22Rv1 (cell line): ENCODE data around the gene PLA2G2D.

Source experiments
- H3K27ac ChIP-seq: fragments of 450-650 bp; 2 replicates; pipeline ENCODE4 v1.5.1; 2017
- ZFX ChIP-seq: fragments of 450-650 bp; IDR thresholded peaks from 2 replicates; pipeline ENCODE4 v1.6.1; 2017; ENCODE audit warnings: antibody characterized with exemption, borderline replicate concordance
- TF ChIP-seq, protein P1 (sequence below): fragments of 450-650 bp; IDR thresholded peaks from 2 replicates; pipeline ENCODE4 v1.5.1; 2017; ENCODE audit warnings: mild to moderate bottlenecking

Gene PLA2G2D

DNA sequence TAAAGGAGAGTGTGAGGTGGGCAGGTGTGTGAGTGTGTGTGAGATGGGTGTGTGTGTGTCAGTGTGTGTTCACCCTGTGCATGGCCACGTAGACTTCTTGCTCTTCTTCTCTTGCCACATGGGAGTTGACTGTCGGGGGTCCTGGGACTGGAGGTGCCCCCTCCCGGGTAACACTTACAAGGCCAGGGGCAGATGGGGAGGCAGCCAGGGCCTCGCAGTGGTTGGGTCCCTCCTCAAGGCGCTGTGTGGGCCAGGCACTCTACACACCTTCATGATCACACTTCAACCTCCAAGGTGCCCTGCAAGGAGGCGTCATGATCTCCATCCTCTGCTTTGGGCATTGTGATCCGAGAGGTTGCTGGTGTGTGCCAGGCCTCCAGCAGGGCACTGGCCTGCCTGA lies 22.1 kb upstream of the PLA2G2D start:
- no peak overlapping the region for H3K27ac ChIP-seq
- TF ChIP-seq, protein P1, sequence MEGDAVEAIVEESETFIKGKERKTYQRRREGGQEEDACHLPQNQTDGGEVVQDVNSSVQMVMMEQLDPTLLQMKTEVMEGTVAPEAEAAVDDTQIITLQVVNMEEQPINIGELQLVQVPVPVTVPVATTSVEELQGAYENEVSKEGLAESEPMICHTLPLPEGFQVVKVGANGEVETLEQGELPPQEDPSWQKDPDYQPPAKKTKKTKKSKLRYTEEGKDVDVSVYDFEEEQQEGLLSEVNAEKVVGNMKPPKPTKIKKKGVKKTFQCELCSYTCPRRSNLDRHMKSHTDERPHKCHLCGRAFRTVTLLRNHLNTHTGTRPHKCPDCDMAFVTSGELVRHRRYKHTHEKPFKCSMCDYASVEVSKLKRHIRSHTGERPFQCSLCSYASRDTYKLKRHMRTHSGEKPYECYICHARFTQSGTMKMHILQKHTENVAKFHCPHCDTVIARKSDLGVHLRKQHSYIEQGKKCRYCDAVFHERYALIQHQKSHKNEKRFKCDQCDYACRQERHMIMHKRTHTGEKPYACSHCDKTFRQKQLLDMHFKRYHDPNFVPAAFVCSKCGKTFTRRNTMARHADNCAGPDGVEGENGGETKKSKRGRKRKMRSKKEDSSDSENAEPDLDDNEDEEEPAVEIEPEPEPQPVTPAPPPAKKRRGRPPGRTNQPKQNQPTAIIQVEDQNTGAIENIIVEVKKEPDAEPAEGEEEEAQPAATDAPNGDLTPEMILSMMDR = no peak
- TF ChIP-seq ZFX = no peak

DNA sequence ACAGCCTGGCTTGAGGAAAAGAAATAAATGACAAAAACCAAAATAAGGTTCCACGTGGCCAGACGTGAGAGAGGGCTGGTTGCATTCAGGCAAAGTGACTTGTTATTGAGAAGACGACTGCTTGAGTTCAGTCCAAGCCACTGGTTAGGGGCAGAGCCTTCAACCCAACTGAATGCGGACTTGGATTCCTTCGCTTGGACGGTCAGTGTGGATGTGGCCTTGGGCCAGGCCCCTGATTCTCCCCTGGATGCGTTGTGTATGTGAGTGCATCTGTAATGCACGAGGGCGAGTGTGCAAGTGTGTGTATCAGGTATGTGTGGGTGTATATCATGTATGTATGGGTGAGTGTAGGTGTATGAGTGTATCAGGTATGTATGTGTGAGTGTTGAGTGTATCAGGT lies 21.7 kb upstream of the PLA2G2D start:
- no peak overlapping the region for H3K27ac ChIP-seq
- TF ChIP-seq, protein P1 = no peak
- TF ChIP-seq ZFX = no peak

DNA sequence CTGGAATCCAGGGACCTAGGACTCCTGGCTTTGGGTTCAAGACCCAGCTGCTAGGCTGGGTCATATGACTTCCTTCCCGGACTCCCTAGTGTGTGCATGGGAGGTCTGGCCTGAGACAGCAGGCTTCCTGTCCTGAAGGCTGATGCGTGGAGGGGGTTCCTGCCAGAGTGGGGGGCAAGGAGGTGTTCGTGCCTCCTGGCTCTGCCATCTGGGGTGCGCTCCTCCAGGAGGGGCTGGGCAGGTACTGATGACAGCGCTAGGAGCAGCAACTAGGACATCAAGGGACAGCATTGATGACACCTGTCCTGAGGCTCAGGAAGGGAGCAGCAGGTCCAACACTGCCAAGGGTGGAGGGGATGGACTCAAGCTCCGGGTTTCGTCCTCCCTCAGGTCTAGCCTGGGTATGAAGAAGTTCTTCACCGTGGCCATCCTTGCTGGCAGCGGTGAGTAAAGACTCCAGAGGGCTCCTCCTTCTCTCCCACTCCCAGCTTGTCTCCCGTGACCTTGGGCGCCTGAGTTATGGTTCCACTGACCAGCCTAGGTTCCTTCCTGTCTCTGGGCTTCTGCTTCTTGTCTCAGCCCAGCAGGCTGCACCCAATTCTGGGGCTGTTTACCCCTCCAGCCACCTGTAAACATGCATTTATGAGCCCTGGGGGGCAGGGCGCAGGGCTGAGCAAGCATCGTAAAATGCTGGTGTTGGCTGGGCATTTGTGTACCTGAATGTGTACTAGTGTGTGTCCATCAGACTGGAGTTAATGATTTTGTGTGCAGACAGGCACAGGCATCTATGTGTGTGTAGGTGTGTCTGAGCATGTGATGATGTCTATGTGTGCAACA lies 20.7 kb upstream of the PLA2G2D start:
- H3K27ac ChIP-seq = no peak overlapping the region
- TF ChIP-seq, protein P1 = no peak
- no peak for TF ChIP-seq ZFX

DNA sequence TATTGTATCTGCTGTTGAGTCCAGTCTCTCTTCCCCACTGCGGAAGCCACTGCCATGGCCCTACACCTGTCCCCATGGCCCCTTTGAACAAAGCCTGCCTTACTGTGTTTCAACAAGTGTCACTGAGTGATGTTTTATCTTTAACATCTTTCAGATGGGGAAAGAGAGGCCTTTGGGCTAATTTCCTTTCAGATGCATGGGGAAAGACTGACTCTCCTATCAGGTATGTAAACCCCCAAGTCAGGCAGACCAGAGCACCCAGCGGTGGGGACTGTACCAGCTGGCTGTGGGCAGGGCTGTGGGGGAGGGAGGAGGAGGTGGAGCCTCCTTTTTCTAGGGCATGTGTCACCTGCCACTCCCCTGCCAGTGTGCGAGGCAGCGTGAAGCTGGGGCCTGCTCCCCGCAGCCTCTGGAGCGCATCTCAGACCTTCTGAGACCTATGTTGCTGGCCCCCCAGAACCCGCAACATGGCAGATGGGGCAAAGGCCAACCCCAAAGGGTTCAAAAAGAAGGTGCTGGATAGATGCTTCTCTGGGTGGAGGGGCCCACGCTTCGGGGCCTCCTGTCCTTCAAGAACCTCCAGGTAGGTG lies 19.7 kb upstream of the PLA2G2D start, which contains the start of gene PLA2G2F:
TSS of gene PLA2G2F (plus strand) at position 363 of the 590 bp plus-strand sequence. CDS start at position 468, 105 bp downstream.
- H3K27ac ChIP-seq = no peak within 1 kb of the TSS
- TF ChIP-seq, protein P1 = no peak
- no peak for TF ChIP-seq ZFX

DNA sequence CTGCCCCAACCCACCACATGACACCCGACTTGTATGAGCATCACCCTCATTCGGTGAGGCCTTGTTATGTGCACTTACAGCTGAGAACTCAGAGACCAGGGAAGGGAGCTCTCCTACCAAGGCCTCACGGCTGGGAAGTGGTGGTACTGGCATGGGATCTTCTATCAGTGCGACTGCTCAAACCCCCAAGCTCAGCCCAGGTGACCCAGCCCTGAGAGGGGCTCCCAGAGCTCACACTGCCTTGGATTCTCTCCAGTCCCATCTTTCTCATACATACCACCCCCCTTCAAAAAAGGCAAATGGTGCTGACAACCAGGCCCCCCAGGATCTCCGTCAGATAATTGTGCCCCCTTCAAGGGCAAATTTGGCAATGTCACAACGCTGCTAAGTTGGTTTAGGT lies 19.0 kb upstream of the PLA2G2D start:
- no peak overlapping the region for H3K27ac ChIP-seq
- TF ChIP-seq, protein P1 = no peak
- no peak for TF ChIP-seq ZFX

DNA sequence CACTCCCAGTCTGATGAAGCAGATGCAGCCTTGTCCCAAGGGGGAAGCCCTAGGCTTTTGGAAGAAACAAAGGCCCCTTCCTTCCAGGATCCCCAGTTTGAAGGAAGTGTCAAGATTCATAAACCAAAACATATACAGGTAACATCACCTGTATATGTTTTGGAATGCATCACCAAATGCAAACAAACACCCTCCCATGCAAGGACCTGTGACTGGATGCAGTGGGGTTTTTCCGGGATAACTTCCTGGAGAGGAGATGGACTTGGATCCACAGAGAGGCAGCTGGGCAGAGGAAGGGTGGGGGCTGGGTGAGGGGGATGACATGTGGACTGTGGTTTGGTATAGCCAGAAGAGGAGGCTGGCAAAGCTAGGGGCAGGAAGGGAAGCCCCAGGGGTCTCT lies 18.3 kb upstream of the PLA2G2D start:
- TF ChIP-seq, protein P1 = no peak
- no peak for TF ChIP-seq ZFX
- no peak overlapping the region for H3K27ac ChIP-seq

DNA sequence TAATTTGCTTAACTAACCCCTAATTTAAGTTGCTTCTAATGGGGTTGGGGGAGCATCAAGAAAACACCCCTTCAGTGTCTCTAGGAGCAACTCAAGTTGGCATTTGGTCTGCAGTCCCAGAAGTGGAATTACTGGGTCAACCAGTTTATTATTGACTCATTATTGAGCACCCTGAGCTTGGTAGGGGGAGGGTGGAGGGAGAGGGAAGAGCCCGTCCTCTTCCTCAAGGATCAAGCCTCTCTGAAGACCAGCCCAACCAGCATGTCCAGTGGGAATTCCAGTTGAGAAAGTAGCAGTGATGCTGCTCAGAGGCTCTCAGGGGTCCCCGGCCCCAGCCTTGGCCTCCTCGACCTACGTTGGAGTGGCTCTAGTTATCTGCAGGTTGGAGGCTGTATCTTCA lies 17.7 kb upstream of the PLA2G2D start:
- H3K27ac ChIP-seq = no peak overlapping the region
- TF ChIP-seq, protein P1 = no peak
- TF ChIP-seq ZFX = no peak
